MM.1S (cell line): ENCODE measurements around the gene ZNF236.

Source experiments
- EZH2phosphoT487 ChIP-seq: fragments of 300-600 bp; sonication (generic); IDR thresholded peaks from 2 replicates; pipeline ENCODE4 v1.6.1; 2018; ENCODE audit warnings: antibody characterized with exemption, low read length
- TF ChIP-seq, protein P1 (sequence below): fragments of 300-600 bp; sonication (generic); IDR thresholded peaks from 2 replicates; pipeline ENCODE4 v1.5.1; 2016; ENCODE audit warnings: antibody characterized with exemption, low read length, mixed read lengths

DNA sequence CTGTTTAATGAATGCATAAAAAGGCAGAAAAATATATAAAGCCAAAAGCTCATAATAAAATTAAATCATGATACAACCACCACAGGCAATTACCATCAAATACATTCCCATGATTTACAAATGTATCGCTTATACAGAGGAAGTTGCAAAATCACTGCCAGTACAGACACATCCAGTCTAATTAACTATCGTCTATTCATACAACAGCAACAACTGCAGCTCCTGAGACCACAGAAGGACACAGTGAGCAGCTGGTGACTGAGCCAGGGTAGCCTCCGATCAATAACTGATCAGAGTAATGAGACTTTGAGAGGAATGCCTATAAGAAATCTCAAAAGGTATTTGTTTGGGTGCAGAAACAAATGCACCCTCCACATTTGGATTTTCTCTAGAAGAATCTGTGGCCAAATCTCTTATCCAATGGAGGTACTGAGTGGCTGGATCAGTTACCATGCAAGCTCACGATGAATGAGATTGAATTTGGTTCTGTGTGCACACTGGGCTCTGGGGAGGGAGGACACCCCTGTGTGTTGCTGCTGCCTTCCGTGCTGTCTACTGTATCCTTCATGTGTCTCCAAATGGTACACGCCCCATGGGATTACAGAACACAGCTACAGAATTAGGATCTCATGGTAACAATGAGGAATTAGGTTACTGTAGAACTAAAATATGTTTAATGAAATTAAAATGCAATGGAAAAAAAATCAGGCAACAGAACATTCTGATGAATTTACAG, 190.6 kb downstream of the ZNF236 start:
- TF ChIP-seq, protein P1, sequence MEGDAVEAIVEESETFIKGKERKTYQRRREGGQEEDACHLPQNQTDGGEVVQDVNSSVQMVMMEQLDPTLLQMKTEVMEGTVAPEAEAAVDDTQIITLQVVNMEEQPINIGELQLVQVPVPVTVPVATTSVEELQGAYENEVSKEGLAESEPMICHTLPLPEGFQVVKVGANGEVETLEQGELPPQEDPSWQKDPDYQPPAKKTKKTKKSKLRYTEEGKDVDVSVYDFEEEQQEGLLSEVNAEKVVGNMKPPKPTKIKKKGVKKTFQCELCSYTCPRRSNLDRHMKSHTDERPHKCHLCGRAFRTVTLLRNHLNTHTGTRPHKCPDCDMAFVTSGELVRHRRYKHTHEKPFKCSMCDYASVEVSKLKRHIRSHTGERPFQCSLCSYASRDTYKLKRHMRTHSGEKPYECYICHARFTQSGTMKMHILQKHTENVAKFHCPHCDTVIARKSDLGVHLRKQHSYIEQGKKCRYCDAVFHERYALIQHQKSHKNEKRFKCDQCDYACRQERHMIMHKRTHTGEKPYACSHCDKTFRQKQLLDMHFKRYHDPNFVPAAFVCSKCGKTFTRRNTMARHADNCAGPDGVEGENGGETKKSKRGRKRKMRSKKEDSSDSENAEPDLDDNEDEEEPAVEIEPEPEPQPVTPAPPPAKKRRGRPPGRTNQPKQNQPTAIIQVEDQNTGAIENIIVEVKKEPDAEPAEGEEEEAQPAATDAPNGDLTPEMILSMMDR, result no peak
- no peak for TF ChIP-seq EZH2phosphoT487
